Fibroblast of peridontal ligament (primary cell): ENCODE results near the gene PRKAR2B.
"Not testable (repeated sequence)": the region's sequence is repeated elsewhere in the genome, so short reads cannot be mapped to it uniquely, and the experiment has no call there.

ENCODE experiments used
- DNase-seq: peaks from one replicate; pipeline ENCODE4 v3.0.0-alpha.2; 2010; ENCODE audit errors: extremely low read depth

The PRKAR2B gene

GRCh38 chr7:107048783-107049418, 4.4 kb downstream of the PRKAR2B start:
- peak; percentile 40 for DNase-seq

- DNase-seq, result no peak
These were observed 5.0 kb downstream of the PRKAR2B start for GRCh38 chr7:107049480-107049879.

- DNase-seq, result no peak
These were observed 5.5 kb downstream of the PRKAR2B start for GRCh38 chr7:107049971-107050532.

GRCh38 chr7:107051376-107051775, 6.9 kb downstream of the PRKAR2B start:
- peak; percentile 44 for DNase-seq

- not testable (repeated sequence) for DNase-seq
These were observed 10.5 kb downstream of the PRKAR2B start for GRCh38 chr7:107054965-107055364.

- not testable (repeated sequence) for DNase-seq
These were observed 11.6 kb downstream of the PRKAR2B start for GRCh38 chr7:107056058-107056457.

- no peak for DNase-seq
These were observed 12.4 kb downstream of the PRKAR2B start for GRCh38 chr7:107056728-107057473.

- DNase-seq, result no peak
These were observed 12.9 kb downstream of the PRKAR2B start for GRCh38 chr7:107057474-107057833.

GRCh38 chr7:107059468-107059867, 15.0 kb downstream of the PRKAR2B start:
- DNase-seq, result no peak

GRCh38 chr7:107063245-107064120, 19.0 kb downstream of the PRKAR2B start:
- DNase-seq, result no peak

- no peak for DNase-seq
These were observed 19.8 kb downstream of the PRKAR2B start for GRCh38 chr7:107064255-107064654.

GRCh38 chr7:107065929-107066247, 21.4 kb downstream of the PRKAR2B start:
- DNase-seq, result no peak

- peak; percentile 31 for DNase-seq
These were observed 23.7 kb downstream of the PRKAR2B start for GRCh38 chr7:107068156-107068555.

- no peak for DNase-seq
These were observed 25.0 kb downstream of the PRKAR2B start for GRCh38 chr7:107069457-107069856.

- no peak for DNase-seq
These were observed 26.2 kb downstream of the PRKAR2B start for GRCh38 chr7:107070710-107071109.

GRCh38 chr7:107071129-107071528, 26.6 kb downstream of the PRKAR2B start:
- DNase-seq, result no peak

- no peak for DNase-seq
These were observed 27.6 kb downstream of the PRKAR2B start for GRCh38 chr7:107072133-107072532.

GRCh38 chr7:107075863-107076574, 31.5 kb downstream of the PRKAR2B start:
- DNase-seq, result no peak

- DNase-seq, result no peak
These were observed 32.5 kb downstream of the PRKAR2B start for GRCh38 chr7:107076781-107077698.

GRCh38 chr7:107077699-107078516, 33.4 kb downstream of the PRKAR2B start:
- no peak for DNase-seq
